Measurements from ENCODE around the gene GRWD1.
A peak's percentile ranks its signal among the peaks of the same experiment; 100 is the strongest.

GRWD1 gene

GRCh38 chr19:48490981-48491792, 45.4 kb downstream of the GRWD1 start:
- no peaks in the 10 kb centered on the region for H3F3A ChIP-seq (ENCODE audit: insufficient read depth)
- H3K4me3 ChIP-seq (ENCODE audit: insufficient read depth, low read length, poor library complexity, severe bottlenecking) = no peak overlapping the region
- no peaks in the 10 kb centered on the region for H4K20me1 ChIP-seq (ENCODE audit: low read depth, low read length)
- H3K4me2 ChIP-seq (ENCODE audit: low read depth, low read length, poor library complexity, severe bottlenecking) = peak overlapping the region; percentile 40
- no peaks in the 10 kb centered on the region for H3K9me3 ChIP-seq (ENCODE audit: insufficient read depth, low read length)
- no peak overlapping the region for H3K9ac ChIP-seq (ENCODE audit: low read length)
- H3K27ac ChIP-seq (ENCODE audit: low read depth, low read length) = no peak overlapping the region
- no peaks in the 10 kb centered on the region for H3K79me2 ChIP-seq (ENCODE audit: insufficient read depth, low read length)
- no peaks in the 10 kb centered on the region for H3K27me3 ChIP-seq (ENCODE audit: low read length)
- no peaks in the 10 kb centered on the region for H3K9me2 ChIP-seq (replicated peaks; ENCODE audit: insufficient read depth, low read length)
- no peak overlapping the region for H2AFZ ChIP-seq (ENCODE audit: low read depth, low read length, severe bottlenecking)
- TF ChIP-seq, protein P1, sequence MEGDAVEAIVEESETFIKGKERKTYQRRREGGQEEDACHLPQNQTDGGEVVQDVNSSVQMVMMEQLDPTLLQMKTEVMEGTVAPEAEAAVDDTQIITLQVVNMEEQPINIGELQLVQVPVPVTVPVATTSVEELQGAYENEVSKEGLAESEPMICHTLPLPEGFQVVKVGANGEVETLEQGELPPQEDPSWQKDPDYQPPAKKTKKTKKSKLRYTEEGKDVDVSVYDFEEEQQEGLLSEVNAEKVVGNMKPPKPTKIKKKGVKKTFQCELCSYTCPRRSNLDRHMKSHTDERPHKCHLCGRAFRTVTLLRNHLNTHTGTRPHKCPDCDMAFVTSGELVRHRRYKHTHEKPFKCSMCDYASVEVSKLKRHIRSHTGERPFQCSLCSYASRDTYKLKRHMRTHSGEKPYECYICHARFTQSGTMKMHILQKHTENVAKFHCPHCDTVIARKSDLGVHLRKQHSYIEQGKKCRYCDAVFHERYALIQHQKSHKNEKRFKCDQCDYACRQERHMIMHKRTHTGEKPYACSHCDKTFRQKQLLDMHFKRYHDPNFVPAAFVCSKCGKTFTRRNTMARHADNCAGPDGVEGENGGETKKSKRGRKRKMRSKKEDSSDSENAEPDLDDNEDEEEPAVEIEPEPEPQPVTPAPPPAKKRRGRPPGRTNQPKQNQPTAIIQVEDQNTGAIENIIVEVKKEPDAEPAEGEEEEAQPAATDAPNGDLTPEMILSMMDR (IDR thresholded peaks at IDR 0.05; ENCODE audit: insufficient read depth, low read length, poor library complexity, severe bottlenecking) = no peak
- no peak for TF ChIP-seq EZH2phosphoT487 (conservative IDR thresholded peaks at IDR 0.05; ENCODE audit: low read length)
- H3K36me3 ChIP-seq (ENCODE audit: low read length) = no peaks in the 10 kb centered on the region

GRCh38 chr19:48491793-48492123, 46.0 kb downstream of the GRWD1 start:
- Histone ChIP-seq H3F3A (ENCODE audit: insufficient read depth) (no peaks in the 10 kb centered on the region), H3K27me3 (ENCODE audit: low read length) (no peaks in the 10 kb centered on the region), H3K9me2 (replicated peaks; ENCODE audit: insufficient read depth, low read length) (no peaks in the 10 kb centered on the region), H2AFZ (ENCODE audit: low read depth, low read length, severe bottlenecking) (no peak overlapping the region), H3K9ac (ENCODE audit: low read length) (no peak overlapping the region), H4K20me1 (ENCODE audit: low read depth, low read length) (no peaks in the 10 kb centered on the region), H3K79me2 (ENCODE audit: insufficient read depth, low read length) (no peaks in the 10 kb centered on the region), H3K27ac (ENCODE audit: low read depth, low read length) (no peak overlapping the region), H3K4me3 (ENCODE audit: insufficient read depth, low read length, poor library complexity, severe bottlenecking) (no peak overlapping the region), H3K36me3 (ENCODE audit: low read length) (no peaks in the 10 kb centered on the region), H3K9me3 (ENCODE audit: insufficient read depth, low read length) (no peaks in the 10 kb centered on the region), H3K4me2 (ENCODE audit: low read depth, low read length, poor library complexity, severe bottlenecking) (no peak overlapping the region)
- TF ChIP-seq EZH2phosphoT487 (conservative IDR thresholded peaks at IDR 0.05; ENCODE audit: low read length) = no peak
- TF ChIP-seq, protein P1 (IDR thresholded peaks at IDR 0.05; ENCODE audit: insufficient read depth, low read length, poor library complexity, severe bottlenecking) = no peak

DNA sequence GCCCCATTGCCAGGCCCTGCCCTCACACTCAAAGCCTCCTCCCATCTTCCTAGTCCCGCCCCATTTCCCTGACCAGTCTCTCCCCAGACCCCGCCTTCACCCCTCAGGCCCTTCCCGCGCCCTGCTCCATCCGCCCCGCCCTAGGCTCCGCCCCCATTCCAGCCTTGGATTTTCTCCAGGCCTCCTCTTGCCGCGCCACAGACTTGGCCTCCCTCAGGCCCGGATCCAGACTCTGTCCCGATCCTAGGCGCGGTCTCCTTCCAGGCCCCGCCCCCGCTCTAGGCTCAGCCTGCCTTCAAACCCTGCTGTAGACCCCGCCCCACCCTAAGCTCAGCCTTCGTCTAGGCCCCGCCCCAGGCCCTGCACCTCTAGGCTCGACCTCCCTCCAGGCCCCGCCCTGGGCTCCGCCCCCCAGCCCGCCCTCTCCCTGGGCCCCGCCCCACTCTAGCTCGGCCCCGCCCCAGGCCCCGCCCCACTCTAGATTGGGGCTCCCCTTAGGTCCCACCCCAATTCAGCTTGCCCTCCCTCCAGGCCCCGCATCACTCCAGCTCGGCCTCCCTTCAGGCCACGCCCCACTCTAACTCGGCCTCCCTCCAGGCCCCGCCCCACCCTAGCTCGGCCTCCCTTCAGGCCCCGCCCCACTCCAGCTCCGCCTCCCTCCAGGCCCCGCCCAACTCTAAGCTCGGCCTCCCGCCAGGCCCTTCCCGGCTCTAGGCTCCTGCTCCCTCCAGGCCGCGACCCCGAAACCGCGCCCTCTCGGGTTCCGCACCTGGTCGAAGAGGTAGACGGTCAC, 47.3 kb downstream of the GRWD1 start:
- Histone ChIP-seq H3F3A (ENCODE audit: insufficient read depth) (no peaks in the 10 kb centered on the region), H3K9me2 (replicated peaks; ENCODE audit: insufficient read depth, low read length) (no peaks in the 10 kb centered on the region), H3K79me2 (ENCODE audit: insufficient read depth, low read length) (no peaks in the 10 kb centered on the region), H3K9ac (ENCODE audit: low read length) (no peak overlapping the region), H3K27ac (ENCODE audit: low read depth, low read length) (no peak overlapping the region), H3K4me2 (ENCODE audit: low read depth, low read length, poor library complexity, severe bottlenecking) (no peak overlapping the region), H3K27me3 (ENCODE audit: low read length) (no peaks in the 10 kb centered on the region), H2AFZ (ENCODE audit: low read depth, low read length, severe bottlenecking) (no peak overlapping the region), H3K9me3 (ENCODE audit: insufficient read depth, low read length) (no peaks in the 10 kb centered on the region), H3K4me3 (ENCODE audit: insufficient read depth, low read length, poor library complexity, severe bottlenecking) (no peak overlapping the region), H3K36me3 (ENCODE audit: low read length) (no peaks in the 10 kb centered on the region), H4K20me1 (ENCODE audit: low read depth, low read length) (no peaks in the 10 kb centered on the region)
- TF ChIP-seq, protein P1 (IDR thresholded peaks at IDR 0.05; ENCODE audit: insufficient read depth, low read length, poor library complexity, severe bottlenecking) = no peak
- no peak for TF ChIP-seq EZH2phosphoT487 (conservative IDR thresholded peaks at IDR 0.05; ENCODE audit: low read length)

All from SU-DHL-6 (cell line).